ENCODE results near the gene CXXC5.

The CXXC5 gene

DNA sequence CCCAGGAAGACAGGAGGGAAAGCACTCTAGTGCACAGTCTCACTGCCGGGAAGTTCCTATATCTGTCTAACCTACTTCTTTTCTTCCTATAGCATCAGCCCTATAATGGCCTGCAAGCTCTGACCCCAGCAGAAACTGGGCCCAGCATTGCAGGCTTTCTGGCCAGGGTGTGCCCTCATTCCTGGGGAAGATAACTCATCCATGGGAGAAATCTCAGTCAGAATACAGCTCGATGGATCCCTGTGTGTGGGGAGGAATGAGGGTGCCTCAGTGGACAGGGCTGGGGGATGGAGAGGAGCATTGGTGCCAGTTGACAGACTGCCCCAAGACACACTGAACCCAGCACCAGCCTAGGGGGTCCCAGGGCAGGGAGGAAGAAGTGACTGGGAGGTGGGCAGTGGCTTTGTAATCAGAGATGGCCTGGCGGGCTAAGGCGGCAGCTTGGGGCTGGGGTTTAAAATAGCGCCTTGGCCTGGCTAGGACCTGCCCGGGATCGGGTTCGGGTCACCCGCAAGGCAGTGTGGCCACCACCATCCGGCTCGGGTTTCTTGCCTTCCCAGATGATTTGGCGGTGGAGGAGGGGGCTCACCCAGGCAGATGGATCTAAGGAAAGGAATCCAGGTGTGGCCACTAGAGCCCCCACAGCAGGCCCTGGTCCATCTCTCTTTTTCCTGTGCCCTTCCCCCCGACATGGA is 7.6 kb upstream of the CXXC5 start:
- Mint-ChIP-seq H3K27ac (ENCODE audit: low read depth) (no peak overlapping the region), H3K36me3 (ENCODE audit: insufficient read depth) (peaks cover 16% of the 10 kb centered on the region), H3K4me1 (peaks cover 55% of the 10 kb centered on the region), H3K27me3 (no peaks in the 10 kb centered on the region), H3K4me3 (no peak overlapping the region), H3K9me3 (no peaks in the 10 kb centered on the region)
- no peak for DNase-seq (ENCODE audit: low spot score in 2 of 2)
- no peak for ATAC-seq (replicated peaks; ENCODE audit: extremely low read depth, poor library complexity, severe bottlenecking)

DNA sequence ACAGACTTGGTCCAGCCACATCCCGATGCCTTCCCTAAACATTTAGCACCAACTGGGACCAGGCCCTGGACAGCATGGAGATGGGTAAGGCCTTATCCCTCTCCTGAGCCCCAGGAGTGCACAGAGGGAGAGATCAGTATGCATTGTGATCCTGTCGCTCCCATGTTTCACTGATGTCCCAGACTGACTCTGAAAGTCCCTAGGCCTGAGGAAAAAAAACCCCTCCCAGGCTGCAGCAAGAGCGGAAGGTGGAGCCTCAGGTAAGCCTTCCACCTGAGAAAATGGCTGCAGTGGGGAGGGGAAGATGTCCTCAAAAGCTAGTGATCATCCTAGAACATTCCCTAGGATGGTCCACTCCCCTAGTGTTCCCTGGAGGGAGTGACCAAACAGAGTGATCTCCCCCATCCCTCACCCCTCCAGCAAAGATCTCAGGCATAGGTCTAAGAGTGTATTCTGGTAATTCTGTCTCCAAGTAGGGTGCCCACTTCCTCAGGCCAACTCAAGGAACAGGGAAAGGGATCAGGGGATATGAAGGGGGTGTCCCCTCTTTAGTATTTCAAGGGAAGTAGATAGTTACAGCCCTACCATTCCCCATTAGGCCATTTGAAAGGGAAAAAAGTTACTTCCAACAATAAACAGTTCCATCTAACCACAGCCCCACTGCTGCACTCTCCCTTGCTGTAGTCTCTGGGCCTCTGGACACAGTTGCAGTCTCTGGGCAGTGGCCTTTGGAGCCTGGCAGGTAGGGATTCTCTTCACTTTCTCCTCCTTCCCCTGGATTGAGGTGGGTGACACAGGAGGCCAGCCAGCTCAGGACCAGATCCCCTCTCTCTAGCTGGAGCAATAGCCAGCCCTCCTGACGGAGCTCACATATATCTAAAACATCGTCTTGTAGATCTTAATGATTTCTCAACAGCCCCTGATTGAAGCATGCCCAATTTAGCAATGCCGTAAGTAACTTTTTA is 6.8 kb upstream of the CXXC5 start:
- no peaks in the 10 kb centered on the region for H3K9me3 Mint-ChIP-seq
- DNase-seq (ENCODE audit: low spot score in 2 of 2) (no peak), ATAC-seq (replicated peaks; ENCODE audit: extremely low read depth, poor library complexity, severe bottlenecking) (no peak)
- H3K27me3 Mint-ChIP-seq, result no peaks in the 10 kb centered on the region
- H3K4me3 Mint-ChIP-seq, result no peak overlapping the region
- H3K4me1 Mint-ChIP-seq, result peaks cover 47% of the 10 kb centered on the region
- H3K36me3 Mint-ChIP-seq (ENCODE audit: insufficient read depth), result peaks cover 13% of the 10 kb centered on the region
- no peak overlapping the region for H3K27ac Mint-ChIP-seq (ENCODE audit: low read depth)

DNA sequence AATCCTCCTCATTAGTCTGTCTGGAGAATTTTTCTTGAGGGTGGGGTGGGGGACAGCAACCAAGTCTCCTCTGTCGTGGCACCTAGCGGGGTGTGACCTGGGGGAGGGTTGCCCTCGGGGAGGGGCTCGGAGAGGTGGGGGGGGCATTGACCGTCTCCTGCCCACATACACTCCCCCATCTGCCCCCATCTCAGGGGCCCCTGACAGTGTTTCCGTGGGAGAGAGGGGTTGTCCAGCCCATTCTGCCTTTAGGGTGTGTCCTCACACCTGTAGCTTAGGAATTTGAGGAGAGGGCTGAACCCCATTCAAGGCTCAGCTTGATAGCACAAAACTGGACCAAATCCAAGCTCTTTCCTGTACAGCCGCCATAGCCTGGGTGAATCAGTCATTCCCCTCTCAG is 5.9 kb upstream of the CXXC5 start:
- Mint-ChIP-seq H3K4me1 (peaks cover 38% of the 10 kb centered on the region), H3K36me3 (ENCODE audit: insufficient read depth) (peaks cover 10% of the 10 kb centered on the region), H3K9me3 (no peaks in the 10 kb centered on the region), H3K27ac (ENCODE audit: low read depth) (no peak overlapping the region), H3K27me3 (no peaks in the 10 kb centered on the region), H3K4me3 (no peak overlapping the region)
- no peak for ATAC-seq (replicated peaks; ENCODE audit: extremely low read depth, poor library complexity, severe bottlenecking)
- DNase-seq (ENCODE audit: low spot score in 2 of 2), result no peak

DNA sequence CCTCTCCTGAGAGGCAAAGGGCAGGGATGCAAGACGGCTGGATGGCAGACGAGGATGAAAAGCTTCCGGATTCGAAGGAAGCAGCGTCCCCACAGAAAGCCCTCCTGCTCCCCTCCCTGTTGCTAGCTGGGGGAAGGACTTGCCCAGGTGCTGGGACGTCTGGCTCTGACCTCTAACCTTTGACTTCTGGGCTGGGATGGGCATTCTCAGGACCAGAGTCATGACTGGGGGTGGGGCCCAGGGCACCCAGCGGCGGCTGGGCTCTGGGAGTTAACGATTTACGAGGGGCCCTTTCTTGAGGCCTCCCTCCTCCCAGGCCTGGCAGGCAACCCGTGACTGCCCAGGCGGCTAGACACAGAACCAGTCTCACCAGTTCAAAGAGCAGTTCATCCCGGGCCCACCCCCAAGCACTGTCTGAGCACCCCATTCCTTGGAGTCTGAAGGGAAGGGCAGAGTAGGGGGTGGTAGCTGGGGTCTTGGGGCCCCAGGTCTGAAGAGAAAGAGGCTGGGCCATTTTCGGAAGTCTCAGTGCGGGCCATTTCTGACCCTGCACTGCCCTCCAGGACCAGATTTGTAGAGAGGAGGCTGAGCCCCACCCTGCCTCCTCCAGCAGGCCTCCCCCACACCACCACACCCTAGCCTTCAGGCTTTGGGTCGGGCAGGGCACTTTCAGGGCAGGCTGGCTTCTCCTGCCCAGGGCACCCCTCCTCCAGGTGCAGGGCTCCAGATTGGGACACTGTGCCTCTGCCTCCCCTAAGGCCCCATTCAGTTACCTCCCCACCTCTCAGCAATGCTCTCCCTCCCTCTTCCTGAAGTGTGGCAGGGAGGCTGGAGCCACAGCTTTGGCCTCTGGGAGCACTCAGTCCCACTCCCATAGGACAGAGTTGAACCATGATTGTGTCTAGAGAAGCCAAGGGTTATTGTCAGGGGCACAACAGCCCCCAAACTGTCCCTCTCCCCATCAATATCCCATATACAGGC is 5.0 kb upstream of the CXXC5 start:
- peaks cover 35% of the 10 kb centered on the region for H3K4me1 Mint-ChIP-seq
- peak overlapping the region; percentile 9 for H3K27ac Mint-ChIP-seq (ENCODE audit: low read depth)
- H3K36me3 Mint-ChIP-seq (ENCODE audit: insufficient read depth), result peaks cover 5% of the 10 kb centered on the region
- DNase-seq (ENCODE audit: low spot score in 2 of 2) (no peak), ATAC-seq (replicated peaks; ENCODE audit: extremely low read depth, poor library complexity, severe bottlenecking) (no peak)
- no peaks in the 10 kb centered on the region for H3K27me3 Mint-ChIP-seq
- no peaks in the 10 kb centered on the region for H3K9me3 Mint-ChIP-seq
- H3K4me3 Mint-ChIP-seq, result no peak overlapping the region

DNA sequence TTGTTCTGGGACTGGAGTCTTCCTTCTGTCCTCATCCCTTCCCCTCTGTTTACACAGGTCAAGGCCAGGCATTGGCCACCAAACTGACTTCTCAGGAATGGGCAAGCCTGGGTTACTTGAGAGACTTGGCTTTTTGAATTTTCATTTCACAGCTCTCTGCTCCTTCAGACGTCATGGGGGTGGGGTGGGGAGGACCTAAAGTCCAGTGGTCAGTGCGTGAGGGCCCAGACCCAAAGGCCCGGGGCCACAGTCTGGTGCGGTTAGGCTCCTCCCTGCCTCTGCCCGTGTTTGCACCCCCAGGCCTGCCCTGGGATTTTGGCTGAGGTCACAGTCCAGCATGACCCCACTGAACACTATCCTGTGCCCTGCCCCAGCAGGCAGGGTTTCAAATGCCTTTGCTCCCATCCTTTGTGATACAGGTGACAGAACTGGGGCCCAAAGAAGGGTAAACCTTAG is 4.1 kb upstream of the CXXC5 start:
- Mint-ChIP-seq H3K9me3 (no peaks in the 10 kb centered on the region), H3K4me1 (peaks cover 28% of the 10 kb centered on the region), H3K27me3 (no peaks in the 10 kb centered on the region), H3K27ac (ENCODE audit: low read depth) (peak overlapping the region; percentile 9), H3K4me3 (no peak overlapping the region), H3K36me3 (ENCODE audit: insufficient read depth) (peaks cover 1% of the 10 kb centered on the region)
- ATAC-seq (replicated peaks; ENCODE audit: extremely low read depth, poor library complexity, severe bottlenecking), result no peak
- DNase-seq (ENCODE audit: low spot score in 2 of 2), result no peak

DNA sequence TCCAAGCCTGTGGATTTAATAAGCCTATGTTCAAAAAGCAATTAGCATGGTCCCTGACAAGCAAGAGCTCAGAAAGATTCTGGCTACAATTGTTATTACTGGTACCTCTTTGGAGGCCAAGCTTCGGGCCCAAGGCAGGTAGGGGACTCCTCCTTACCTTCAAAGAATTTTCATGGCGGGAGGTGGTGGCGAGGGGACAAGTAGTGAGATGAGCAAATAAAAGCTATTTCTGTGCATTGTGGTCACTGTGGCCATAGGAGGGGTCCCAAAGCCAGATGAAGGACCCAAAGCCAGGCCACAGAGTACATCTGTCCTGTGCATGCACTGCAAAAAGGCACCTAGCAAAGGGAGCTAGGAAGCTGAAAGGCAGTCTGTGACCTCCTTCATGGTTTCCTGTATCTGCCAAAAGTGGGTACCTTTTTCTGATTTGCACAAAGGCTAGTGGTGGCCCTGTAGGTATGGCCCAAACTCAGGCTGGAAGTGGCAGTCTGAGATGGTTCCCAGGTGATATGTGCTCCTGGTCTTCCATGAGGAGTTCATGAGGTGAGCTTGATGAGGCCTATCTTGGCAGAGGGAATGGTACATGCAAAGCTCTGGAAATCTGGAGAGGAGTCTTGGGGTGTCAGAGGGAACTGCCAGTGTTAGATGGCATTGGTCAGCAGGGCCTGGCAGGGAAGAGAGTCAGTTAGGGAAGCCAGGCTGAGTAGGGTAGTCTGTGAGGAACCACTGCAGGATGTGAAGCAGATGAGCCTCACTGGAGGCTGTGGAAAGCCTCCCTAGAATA is 3.3 kb upstream of the CXXC5 start:
- DNase-seq (ENCODE audit: low spot score in 2 of 2) (no peak), ATAC-seq (replicated peaks; ENCODE audit: extremely low read depth, poor library complexity, severe bottlenecking) (no peak)
- H3K4me1 Mint-ChIP-seq, result peaks cover 27% of the 10 kb centered on the region
- H3K9me3 Mint-ChIP-seq, result no peaks in the 10 kb centered on the region
- H3K27ac Mint-ChIP-seq (ENCODE audit: low read depth), result no peak overlapping the region
- no peak overlapping the region for H3K4me3 Mint-ChIP-seq
- peaks cover 4% of the 10 kb centered on the region for H3K36me3 Mint-ChIP-seq (ENCODE audit: insufficient read depth)
- H3K27me3 Mint-ChIP-seq, result peaks cover 6% of the 10 kb centered on the region

DNA sequence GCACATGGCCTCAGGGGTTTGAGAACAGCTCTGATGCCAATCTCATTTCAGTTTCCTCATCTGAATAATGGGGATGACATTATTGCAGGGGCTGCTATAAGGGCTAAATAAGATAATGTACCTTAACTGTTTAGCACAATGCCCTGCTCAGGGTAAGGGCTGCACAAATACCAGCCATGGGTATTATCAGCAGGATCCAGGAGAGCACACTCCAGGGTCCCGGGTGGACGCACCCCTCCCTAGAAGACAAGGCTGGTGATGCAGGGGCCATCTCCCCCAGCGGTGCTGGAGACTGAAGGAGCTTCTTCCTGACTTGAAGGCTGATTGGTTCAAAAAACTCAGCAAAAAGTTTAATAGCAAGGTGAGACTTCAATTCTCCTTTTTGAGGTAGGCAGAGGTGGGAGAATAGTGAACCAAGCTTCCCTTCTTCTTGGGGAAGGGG is 2.7 kb upstream of the CXXC5 start:
- H3K9me3 Mint-ChIP-seq, result no peaks in the 10 kb centered on the region
- H3K4me1 Mint-ChIP-seq, result peaks cover 25% of the 10 kb centered on the region
- H3K27me3 Mint-ChIP-seq, result peaks cover 10% of the 10 kb centered on the region
- no peak overlapping the region for H3K4me3 Mint-ChIP-seq
- peaks cover 5% of the 10 kb centered on the region for H3K36me3 Mint-ChIP-seq (ENCODE audit: insufficient read depth)
- no peak overlapping the region for H3K27ac Mint-ChIP-seq (ENCODE audit: low read depth)
- no peak for DNase-seq (ENCODE audit: low spot score in 2 of 2)
- no peak for ATAC-seq (replicated peaks; ENCODE audit: extremely low read depth, poor library complexity, severe bottlenecking)

DNA sequence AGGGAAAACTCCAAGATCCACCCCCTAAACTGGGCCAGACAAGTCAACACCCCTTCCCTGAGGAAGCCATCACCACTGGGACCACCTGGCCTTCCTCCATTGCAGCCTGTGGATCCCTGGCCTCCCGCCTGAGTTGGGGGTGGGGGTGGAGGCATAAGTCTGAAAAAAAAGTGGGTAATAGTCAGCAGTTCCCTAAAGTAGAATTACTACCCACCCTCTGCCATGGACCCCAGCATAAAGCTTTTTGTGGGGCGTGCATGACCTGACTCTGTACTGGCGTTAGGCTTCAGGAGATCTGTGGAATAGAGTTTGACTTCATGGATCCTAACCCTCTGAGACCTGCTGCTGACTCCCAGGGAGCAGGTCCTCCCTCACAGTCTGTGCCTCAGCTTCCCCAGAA is 2.0 kb upstream of the CXXC5 start:
- peak overlapping the region; percentile 91 for H3K4me3 Mint-ChIP-seq
- H3K36me3 Mint-ChIP-seq (ENCODE audit: insufficient read depth), result peaks cover 5% of the 10 kb centered on the region
- no peaks in the 10 kb centered on the region for H3K9me3 Mint-ChIP-seq
- no peak for ATAC-seq (replicated peaks; ENCODE audit: extremely low read depth, poor library complexity, severe bottlenecking)
- H3K4me1 Mint-ChIP-seq, result peaks cover 23% of the 10 kb centered on the region
- H3K27ac Mint-ChIP-seq (ENCODE audit: low read depth), result no peak overlapping the region
- no peak for DNase-seq (ENCODE audit: low spot score in 2 of 2)
- H3K27me3 Mint-ChIP-seq, result peaks cover 10% of the 10 kb centered on the region

DNA sequence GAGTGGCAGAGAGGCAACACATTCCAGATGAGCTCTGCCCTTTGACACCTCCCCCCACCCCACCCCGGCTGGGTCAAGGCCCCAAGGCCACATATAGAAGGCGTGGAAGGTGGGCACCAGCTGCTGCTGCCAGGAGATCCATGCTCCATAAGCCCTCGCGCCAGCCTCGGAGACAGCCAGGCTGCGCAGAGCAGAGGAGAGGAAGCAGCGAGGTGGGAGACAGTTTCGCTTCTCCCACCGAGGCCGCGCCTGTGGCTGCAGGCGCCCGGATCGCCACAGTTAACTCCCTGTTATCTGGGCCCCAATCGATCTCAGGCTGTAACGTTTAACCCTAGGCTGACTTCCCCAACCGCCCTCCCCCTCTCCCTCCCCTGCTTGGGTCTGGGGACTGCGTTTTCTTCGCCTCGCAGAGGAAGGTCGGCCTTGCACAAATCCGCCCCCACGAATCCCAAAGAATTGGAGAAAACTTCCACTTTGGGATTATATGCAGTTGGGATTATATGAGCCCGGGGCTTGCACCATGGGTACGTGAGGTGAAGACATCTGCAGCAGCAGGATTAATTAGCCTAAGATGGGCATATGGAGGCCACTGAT is 1.1 kb upstream of the CXXC5 start:
- H3K36me3 Mint-ChIP-seq (ENCODE audit: insufficient read depth), result peaks cover 11% of the 10 kb centered on the region
- no peak for ATAC-seq (replicated peaks; ENCODE audit: extremely low read depth, poor library complexity, severe bottlenecking)
- H3K4me3 Mint-ChIP-seq, result peak overlapping the region; percentile 91
- DNase-seq (ENCODE audit: low spot score in 2 of 2), result no peak
- no peak overlapping the region for H3K27ac Mint-ChIP-seq (ENCODE audit: low read depth)
- peaks cover 32% of the 10 kb centered on the region for H3K4me1 Mint-ChIP-seq
- H3K27me3 Mint-ChIP-seq, result peaks cover 14% of the 10 kb centered on the region
- no peaks in the 10 kb centered on the region for H3K9me3 Mint-ChIP-seq

DNA sequence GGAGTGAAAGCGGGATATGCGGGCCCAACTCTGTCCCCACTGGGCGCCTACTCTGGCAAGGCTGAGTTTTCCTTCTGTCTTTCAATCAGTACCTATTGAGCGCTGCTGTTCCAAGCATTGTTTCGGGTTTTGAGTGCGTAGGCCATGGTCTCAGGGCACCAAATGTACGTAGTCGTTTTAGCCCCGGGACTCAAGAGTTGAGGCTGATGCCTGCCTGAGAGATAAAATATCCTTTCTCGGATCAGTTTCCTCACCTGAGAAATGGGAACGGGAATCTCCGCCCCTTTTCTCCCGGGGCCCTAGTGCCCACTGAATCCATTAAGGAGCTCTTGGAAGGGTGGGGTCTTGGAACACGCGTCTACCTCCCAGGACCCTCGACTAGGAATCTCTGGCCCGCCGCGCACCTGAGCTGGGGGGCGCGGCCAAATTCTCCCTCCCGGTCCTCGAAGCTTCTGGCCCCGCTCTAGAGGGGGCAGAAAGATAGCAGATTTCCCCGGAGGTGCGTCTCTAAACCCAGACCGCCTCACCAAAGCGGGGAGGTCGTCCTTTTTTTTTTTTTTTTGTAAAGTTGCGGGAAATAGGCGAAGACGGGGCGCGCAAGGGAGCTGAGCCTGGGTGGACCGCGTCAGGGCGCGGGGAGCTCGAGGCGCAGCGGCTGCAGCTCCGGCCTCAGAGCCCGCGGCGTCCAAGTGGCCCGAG is 494 bp upstream of the CXXC5 start:
- H3K36me3 Mint-ChIP-seq (ENCODE audit: insufficient read depth), result peaks cover 11% of the 10 kb centered on the region
- ATAC-seq (replicated peaks; ENCODE audit: extremely low read depth, poor library complexity, severe bottlenecking) (no peak), DNase-seq (ENCODE audit: low spot score in 2 of 2) (no peak)
- peaks cover 38% of the 10 kb centered on the region for H3K4me1 Mint-ChIP-seq
- peaks cover 20% of the 10 kb centered on the region for H3K27me3 Mint-ChIP-seq
- H3K4me3 Mint-ChIP-seq, result peak overlapping the region; percentile 91
- no peaks in the 10 kb centered on the region for H3K9me3 Mint-ChIP-seq
- H3K27ac Mint-ChIP-seq (ENCODE audit: low read depth), result no peak overlapping the region

All from central memory CD8-positive, alpha-beta T cell (primary cell).